H9 (cell line): ENCODE results near the gene POFUT1. TPM values are rescaled to one million over a fixed set of nuclear protein-coding genes. Genes with fewer than 3 reads are reported as not detected.
"Not testable (repeated sequence)": the region's sequence is repeated elsewhere in the genome, so short reads cannot be mapped to it uniquely, and the experiment has no call there.

ENCODE experiments used
- DNase-seq: peaks from one replicate; pipeline ENCODE4 v3.0.0-alpha.2; 2017
- H2AFZ ChIP-seq: one replicate; pipeline ENCODE4 v1.6.1; 2013; ENCODE audit warnings: mild to moderate bottlenecking, low read length, control low read depth, moderate library complexity
- H2AK5ac ChIP-seq: 2 replicates; pipeline ENCODE4 v1.6.1; 2013; ENCODE audit warnings: low read length, control low read depth, mixed read lengths; ENCODE audit not compliant: insufficient read length
- H2BK120ac ChIP-seq: one replicate; pipeline ENCODE4 v1.6.1; 2013; ENCODE audit warnings: low read depth, mild to moderate bottlenecking, low read length, control low read depth, inconsistent platforms; ENCODE audit not compliant: poor library complexity, severe bottlenecking
- H2BK12ac ChIP-seq: 2 replicates; pipeline ENCODE4 v1.6.1; 2013; ENCODE audit warnings: low read length, control low read depth, mixed read lengths, low read depth; ENCODE audit not compliant: insufficient read length
- H2BK15ac ChIP-seq: 2 replicates; pipeline ENCODE4 v1.6.1; 2013; ENCODE audit warnings: low read depth, low read length, control low read depth
- H2BK20ac ChIP-seq: one replicate; pipeline ENCODE4 v1.6.1; 2013; ENCODE audit warnings: low read depth, mild to moderate bottlenecking, low read length, control low read depth, inconsistent platforms; ENCODE audit not compliant: poor library complexity, severe bottlenecking
- H2BK5ac ChIP-seq: 2 replicates; pipeline ENCODE4 v1.6.1; 2013; ENCODE audit warnings: low read length, control low read depth, mixed read lengths; ENCODE audit not compliant: insufficient read length
- H3K14ac ChIP-seq: 2 replicates; pipeline ENCODE4 v1.6.1; 2013; ENCODE audit warnings: low read length, control low read depth; ENCODE audit not compliant: insufficient read depth
- H3K18ac ChIP-seq: 2 replicates; pipeline ENCODE4 v1.6.1; 2013; ENCODE audit warnings: low read depth, mild to moderate bottlenecking, mixed read lengths, low read length, control low read depth; ENCODE audit not compliant: insufficient read length
- H3K23ac ChIP-seq: 2 replicates; pipeline ENCODE4 v1.6.1; 2013; ENCODE audit warnings: low read length, control low read depth, mixed read lengths, low read depth; ENCODE audit not compliant: insufficient read length
- H3K23me2 ChIP-seq: 2 replicates; pipeline ENCODE4 v1.6.1; 2013; ENCODE audit warnings: low read depth, mild to moderate bottlenecking, mixed read lengths, low read length, control low read depth; ENCODE audit not compliant: insufficient read length, poor library complexity, severe bottlenecking
- H3K27ac ChIP-seq: 2 replicates; pipeline ENCODE4 v1.5.1; 2013; ENCODE audit warnings: low read length, control low read depth, mixed read lengths, low read depth; ENCODE audit not compliant: insufficient read length
- H3K27me3 ChIP-seq: 2 replicates; pipeline ENCODE4 v1.6.1; 2013; ENCODE audit warnings: low read length, control low read depth, inconsistent platforms; ENCODE audit not compliant: insufficient read depth
- H3K4ac ChIP-seq: 2 replicates; pipeline ENCODE4 v1.6.1; 2013; ENCODE audit warnings: low read depth, mild to moderate bottlenecking, control low read depth, inconsistent platforms, low read length, moderate library complexity
- H3K4me1 ChIP-seq: 2 replicates; pipeline ENCODE4 v1.6.1; 2013; ENCODE audit warnings: low read length, control low read depth, inconsistent platforms; ENCODE audit not compliant: insufficient read depth
- H3K4me2 ChIP-seq: 2 replicates; pipeline ENCODE4 v1.6.1; 2013; ENCODE audit warnings: low read length, control low read depth, mixed read lengths; ENCODE audit not compliant: insufficient read length, insufficient read depth
- H3K56ac ChIP-seq: 2 replicates; pipeline ENCODE4 v1.6.1; 2013; ENCODE audit warnings: low read depth, mild to moderate bottlenecking, mixed read lengths, low read length, control low read depth; ENCODE audit not compliant: insufficient read length
- H3K79me1 ChIP-seq: 2 replicates; pipeline ENCODE4 v1.6.1; 2013; ENCODE audit warnings: low read depth, mild to moderate bottlenecking, moderate library complexity, low read length, control low read depth, inconsistent platforms; ENCODE audit not compliant: insufficient read depth, poor library complexity, severe bottlenecking
- H3K79me2 ChIP-seq: 2 replicates; pipeline ENCODE4 v1.6.1; 2013; ENCODE audit warnings: low read length, control low read depth, inconsistent platforms; ENCODE audit not compliant: insufficient read depth
- H3K9ac ChIP-seq: 2 replicates; pipeline ENCODE4 v1.6.1; 2013; ENCODE audit warnings: low read length, control low read depth, mixed read lengths; ENCODE audit not compliant: insufficient read length; ENCODE audit errors: extremely low read depth
- H3K9me3 ChIP-seq: one replicate; pipeline ENCODE4 v1.6.1; 2013; ENCODE audit warnings: low read depth, low read length, inconsistent platforms; ENCODE audit not compliant: control insufficient read depth
- H3T11ph ChIP-seq: one replicate; pipeline ENCODE4 v1.6.1; 2013; ENCODE audit warnings: mild to moderate bottlenecking, low read length, control low read depth, inconsistent platforms
- H4K20me1 ChIP-seq: one replicate; pipeline ENCODE4 v1.6.1; 2013; ENCODE audit not compliant: control insufficient read depth, insufficient read length, insufficient read depth
- H4K5ac ChIP-seq: 2 replicates; pipeline ENCODE4 v1.6.1; 2013; ENCODE audit warnings: low read depth, mild to moderate bottlenecking, mixed read lengths, low read length, control low read depth; ENCODE audit not compliant: insufficient read length
- H4K8ac ChIP-seq: replicated peaks from 2 replicates; pipeline ENCODE4 v1.6.1; 2013; ENCODE audit warnings: low read length, control low read depth, mixed read lengths, low read depth; ENCODE audit not compliant: insufficient read length
- H4K91ac ChIP-seq: 2 replicates; pipeline ENCODE4 v1.6.1; 2013; ENCODE audit warnings: low read depth, mild to moderate bottlenecking, moderate library complexity, mixed read lengths, low read length, control low read depth; ENCODE audit not compliant: insufficient read length
- H3K27ac Mint-ChIP-seq, 3 experiments: 2 replicates in 2 of 3; 3 replicates in 1 of 3; pipeline ENCODE4 v1.8.0; 2020 to 2021; ENCODE audit warnings: mixed read lengths in 3 of 3, mild to moderate bottlenecking in 1 of 3, moderate library complexity in 1 of 3
- H3K27me3 Mint-ChIP-seq: 2 replicates; pipeline ENCODE4 v1.8.0; 2021; ENCODE audit warnings: low read depth, mild to moderate bottlenecking, moderate library complexity, mixed read lengths
- H3K36me3 Mint-ChIP-seq, 3 experiments: 2 replicates in 2 of 3; 3 replicates in 1 of 3; pipeline ENCODE4 v1.8.0; 2020 to 2021; ENCODE audit warnings: low read depth in 3 of 3, mixed read lengths in 3 of 3; ENCODE audit not compliant: insufficient read depth in 1 of 3
- H3K4me1 Mint-ChIP-seq, 2 experiments: 2 replicates each; pipeline ENCODE4 v1.8.0; 2020; ENCODE audit warnings: mixed read lengths in 2 of 2
- H3K4me3 Mint-ChIP-seq, 2 experiments: 2 replicates in 1 of 2; 3 replicates in 1 of 2; pipeline ENCODE4 v1.8.0; 2020 to 2021; ENCODE audit warnings: mild to moderate bottlenecking in 2 of 2, mixed read lengths in 2 of 2, moderate library complexity in 1 of 2
- H3K9me3 Mint-ChIP-seq, 2 experiments: 2 replicates in 1 of 2; 3 replicates in 1 of 2; pipeline ENCODE4 v1.8.0; 2020; ENCODE audit warnings: mild to moderate bottlenecking in 2 of 2, mixed read lengths in 2 of 2, moderate library complexity in 1 of 2
- CTCF ChIP-seq: fragments of 200-600 bp; sonication (generic); conservative IDR thresholded peaks from 3 replicates; pipeline ENCODE4 v1.8.0; 2021; ENCODE audit warnings: antibody characterized with exemption, mild to moderate bottlenecking
- WGBS: extraction: QIAGEN DNeasy Blood & Tissue Kit; methylation state at CpG from one replicate; pipeline ENCODE4 v1.1.7; 2013; ENCODE audit warnings: missing lambda C conversion rate, low lambda C conversion rate, mixed read lengths; ENCODE audit not compliant: insufficient read length; ENCODE audit errors: extremely low coverage; 5-methylcytosine and 5-hydroxymethylcytosine counted together
- total RNA-seq: library from RNA; stranded (reverse); gene quantifications from 2 replicates; pipeline ENCODE4 v1.2.1, GENCODE V29; 2021

Gene POFUT1
- total RNA-seq, 1 experiment from 2014 or later = 41.2 TPM

- Histone ChIP-seq H3K4me2 (no peak overlapping the region), H4K5ac (no peak overlapping the region), H3K14ac (no peak overlapping the region), H3K18ac (no peak overlapping the region), H2BK15ac (no peak overlapping the region), H2BK12ac (no peak overlapping the region), H4K91ac (no peak overlapping the region), H3K9ac (no peak overlapping the region), H4K8ac (no peak overlapping the region), H3K9me3 (no peaks in the 10 kb centered on the region), H3K79me2 (no peaks in the 10 kb centered on the region), H3K23me2 (peaks cover 14% of the 10 kb centered on the region), H3K23ac (no peak overlapping the region), H2AK5ac (no peak overlapping the region), H3K56ac (no peak overlapping the region), H3K79me1 (no peaks in the 10 kb centered on the region), H3K4ac (no peak overlapping the region), H2BK120ac (no peak overlapping the region), H3K27ac (no peak overlapping the region), H4K20me1 (no peaks in the 10 kb centered on the region), H3T11ph (no peak overlapping the region), H2AFZ (no peak overlapping the region), H3K27me3 (no peaks in the 10 kb centered on the region), H2BK20ac (no peak overlapping the region), H3K4me1 (no peaks in the 10 kb centered on the region), H2BK5ac (no peak overlapping the region)
- no CpG with 5 or more reads among the region's 3 CpGs for WGBS
- Mint-ChIP-seq H3K4me3 (no peak overlapping the region), H3K4me1 (peaks cover 16 to 19% of the 10 kb centered on the region in 2 experiments), H3K36me3 (peaks cover 26 to 55% (median 43%) of the 10 kb centered on the region in 3 experiments), H3K27ac (no peak overlapping the region; a peak in 1 of 7 replicates), H3K27me3 (no peaks in the 10 kb centered on the region), H3K9me3 (no peaks in the 10 kb centered on the region; a peak in 1 of 5 replicates)
- TF ChIP-seq CTCF = no peak
- DNase-seq = no peak
Observed at GRCh38 chr20:32192698-32193097, 15.0 kb upstream of the POFUT1 start.

GRCh38 chr20:32193336-32193735 lies 14.3 kb upstream of the POFUT1 start:
- H3K9ac ChIP-seq, H2BK5ac ChIP-seq, H4K91ac ChIP-seq, H3K27me3 ChIP-seq, H2AFZ ChIP-seq, H2AK5ac ChIP-seq, H3K4ac ChIP-seq, H4K5ac ChIP-seq, H3K4me2 ChIP-seq, H3K4me1 ChIP-seq, H3T11ph ChIP-seq, H2BK15ac ChIP-seq, H3K18ac ChIP-seq, DNase-seq, H4K20me1 ChIP-seq, H3K27ac Mint-ChIP-seq, H3K4me3 Mint-ChIP-seq, H2BK20ac ChIP-seq, H3K56ac ChIP-seq, H3K27me3 Mint-ChIP-seq, H2BK12ac ChIP-seq, H3K9me3 Mint-ChIP-seq, H3K14ac ChIP-seq, H3K79me1 ChIP-seq, H3K9me3 ChIP-seq, H4K8ac ChIP-seq, H2BK120ac ChIP-seq, H3K79me2 ChIP-seq, H3K27ac ChIP-seq, H3K23ac ChIP-seq: not testable (repeated sequence)
- WGBS = no CpG with 5 or more reads among the region's 5 CpGs
- Mint-ChIP-seq H3K36me3 (peaks cover 26 to 60% (median 46%) of the 10 kb centered on the region in 3 experiments), H3K4me1 (peaks cover 16 to 19% of the 10 kb centered on the region in 2 experiments)
- peaks cover 14% of the 10 kb centered on the region for H3K23me2 ChIP-seq
